Loucy (cell line): ENCODE results near the gene SH3RF3.

ENCODE experiments used
- H2AFZ ChIP-seq: fragments of 200-600 bp; sonication (generic); 2 replicates; pipeline ENCODE4 v1.6.0; 2016; ENCODE audit warnings: antibody characterized with exemption, mild to moderate bottlenecking, low read length, moderate library complexity
- H3F3A ChIP-seq: fragments of 200-600 bp; 2 replicates; pipeline ENCODE4 v1.6.0; 2016; ENCODE audit warnings: antibody characterized with exemption, low read depth, mild to moderate bottlenecking
- H3K27me3 ChIP-seq: fragments of 200-600 bp; sonication (generic); 2 replicates; pipeline ENCODE4 v1.6.1; 2014; ENCODE audit warnings: low read length, mild to moderate bottlenecking; ENCODE audit not compliant: insufficient read depth, poor library complexity, severe bottlenecking
- H3K36me3 ChIP-seq: fragments of 200-600 bp; sonication (generic); 2 replicates; pipeline ENCODE4 v1.6.1; 2016; ENCODE audit warnings: low read length; ENCODE audit not compliant: insufficient read depth
- H3K4me1 ChIP-seq: fragments of 200-600 bp; sonication (generic); 2 replicates; pipeline ENCODE4 v1.5.1; 2014; ENCODE audit warnings: low read length, mild to moderate bottlenecking; ENCODE audit not compliant: insufficient read depth, poor library complexity, severe bottlenecking
- H3K4me2 ChIP-seq: fragments of 200-600 bp; sonication (generic); 2 replicates; pipeline ENCODE4 v1.6.0; 2014; ENCODE audit warnings: antibody characterized with exemption, low read length, low read depth, mild to moderate bottlenecking; ENCODE audit not compliant: poor library complexity, severe bottlenecking
- H3K4me3 ChIP-seq: fragments of 200-600 bp; sonication (generic); 2 replicates; pipeline ENCODE4 v1.5.1; 2014; ENCODE audit warnings: low read length, mild to moderate bottlenecking, mixed read lengths; ENCODE audit not compliant: poor library complexity, severe bottlenecking
- H3K79me2 ChIP-seq: fragments of 200-600 bp; sonication (generic); 2 replicates; pipeline ENCODE4 v1.6.1; 2014; ENCODE audit warnings: low read length; ENCODE audit not compliant: insufficient read depth
- H3K9ac ChIP-seq: fragments of 200-600 bp; sonication (generic); 2 replicates; pipeline ENCODE4 v1.6.0; 2014; ENCODE audit warnings: mild to moderate bottlenecking, low read depth, low read length, moderate library complexity; ENCODE audit not compliant: poor library complexity, severe bottlenecking
- H3K9me2 ChIP-seq: fragments of 200-600 bp; sonication (generic); replicated peaks from 2 replicates; pipeline ENCODE4 v1.6.1; 2016; ENCODE audit warnings: low read depth, low read length, mixed read lengths
- H3K9me3 ChIP-seq: fragments of 200-600 bp; sonication (generic); 2 replicates; pipeline ENCODE4 v1.6.1; 2014; ENCODE audit warnings: mild to moderate bottlenecking, antibody characterized with exemption, low read length, low read depth; ENCODE audit not compliant: insufficient read depth
- H4K20me1 ChIP-seq: fragments of 200-600 bp; sonication (generic); 2 replicates; pipeline ENCODE4 v1.6.0; 2014; ENCODE audit warnings: antibody characterized with exemption, low read length, mild to moderate bottlenecking; ENCODE audit not compliant: insufficient read depth, poor library complexity, severe bottlenecking
- CTCF ChIP-seq: fragments of 200-600 bp; sonication (generic); conservative IDR thresholded peaks from 2 replicates; pipeline ENCODE4 v1.5.1; 2014; ENCODE audit warnings: mild to moderate bottlenecking, antibody characterized with exemption, low read length
- EZH2phosphoT487 ChIP-seq: fragments of 200-600 bp; IDR thresholded peaks from 2 replicates; pipeline ENCODE4 v1.6.1; 2018; ENCODE audit warnings: antibody characterized with exemption, mild to moderate bottlenecking, moderate library complexity, borderline replicate concordance

SH3RF3 gene

GRCh38 chr2:109102588-109103233, 26.3 kb upstream of the SH3RF3 start:
- H3K4me3 ChIP-seq: peak overlapping the region; percentile 65
- H2AFZ ChIP-seq: peak overlapping the region; percentile 71
- 0 out of 2 replicates have a peak, but pooled peaks have one; percentile 26 for TF ChIP-seq CTCF
- no peak for TF ChIP-seq EZH2phosphoT487
- H3K36me3 ChIP-seq: no peaks in the 10 kb centered on the region
- H3K27me3 ChIP-seq: no peaks in the 10 kb centered on the region
- H4K20me1 ChIP-seq: no peaks in the 10 kb centered on the region
- H3K9me2 ChIP-seq: no peaks in the 10 kb centered on the region
- peak overlapping the region; percentile 8 for H3K9ac ChIP-seq
- H3K79me2 ChIP-seq: no peaks in the 10 kb centered on the region
- H3K4me2 ChIP-seq: peak overlapping the region; percentile 76
- peaks cover 15% of the 10 kb centered on the region for H3K4me1 ChIP-seq
- H3K9me3 ChIP-seq: no peaks in the 10 kb centered on the region
- no peaks in the 10 kb centered on the region for H3F3A ChIP-seq

- Histone ChIP-seq H3K9me3 (no peaks in the 10 kb centered on the region), H4K20me1 (no peaks in the 10 kb centered on the region), H3K4me2 (no peak overlapping the region), H3F3A (no peaks in the 10 kb centered on the region), H2AFZ (no peak overlapping the region), H3K36me3 (no peaks in the 10 kb centered on the region), H3K9me2 (no peaks in the 10 kb centered on the region), H3K4me1 (peaks cover 15% of the 10 kb centered on the region), H3K27me3 (no peaks in the 10 kb centered on the region), H3K9ac (no peak overlapping the region), H3K4me3 (no peak overlapping the region), H3K79me2 (no peaks in the 10 kb centered on the region)
- no peak for TF ChIP-seq CTCF
- TF ChIP-seq EZH2phosphoT487: no peak
These were observed 23.9 kb upstream of the SH3RF3 start for GRCh38 chr2:109105113-109105512.

GRCh38 chr2:109108740-109109139, 20.3 kb upstream of the SH3RF3 start:
- Histone ChIP-seq H3K4me3 (no peak overlapping the region), H3K9me3 (no peaks in the 10 kb centered on the region), H3K9me2 (no peaks in the 10 kb centered on the region), H4K20me1 (no peaks in the 10 kb centered on the region), H3F3A (no peaks in the 10 kb centered on the region), H3K4me1 (peaks cover 5% of the 10 kb centered on the region), H3K36me3 (no peaks in the 10 kb centered on the region), H2AFZ (no peak overlapping the region), H3K4me2 (no peak overlapping the region), H3K27me3 (no peaks in the 10 kb centered on the region), H3K79me2 (no peaks in the 10 kb centered on the region), H3K9ac (no peak overlapping the region)
- no peak for TF ChIP-seq EZH2phosphoT487

GRCh38 chr2:109109342-109109741, 19.7 kb upstream of the SH3RF3 start:
- H3K4me1 ChIP-seq: no peaks in the 10 kb centered on the region

More at GRCh38 chr2:109109342-109109741, 19.7 kb upstream of the SH3RF3 start:
- Histone ChIP-seq H3F3A (no peaks in the 10 kb centered on the region), H3K79me2 (no peaks in the 10 kb centered on the region), H3K9ac (no peak overlapping the region), H3K36me3 (no peaks in the 10 kb centered on the region), H3K4me3 (no peak overlapping the region), H3K27me3 (no peaks in the 10 kb centered on the region), H2AFZ (no peak overlapping the region), H3K4me2 (no peak overlapping the region), H3K9me3 (no peaks in the 10 kb centered on the region), H3K9me2 (no peaks in the 10 kb centered on the region), H4K20me1 (no peaks in the 10 kb centered on the region)
- TF ChIP-seq EZH2phosphoT487 (no peak), CTCF (no peak)
